Activated CD4-positive, alpha-beta T cell treated with anti-CD3 and anti-CD28 coated beads, Interleukin-2, Interleukin-6, amounts not matched to agents 100 ng/mL and 50 ng/mL, durations not matched to agents 16 hours and 8 hours (primary cell): ENCODE measurements around the gene NR2F1-AS1.
"Not testable (repeated sequence)": the region's sequence is repeated elsewhere in the genome, so short reads cannot be mapped to it uniquely, and the experiment has no call there.

Source experiments
- DNase-seq: peaks from one replicate; pipeline ENCODE4 v3.0.0-alpha.2; 2020

The NR2F1-AS1 gene

GRCh38 chr5:93422652-93423280 is 158.3 kb downstream of the NR2F1-AS1 start:
- no peak for DNase-seq

DNA sequence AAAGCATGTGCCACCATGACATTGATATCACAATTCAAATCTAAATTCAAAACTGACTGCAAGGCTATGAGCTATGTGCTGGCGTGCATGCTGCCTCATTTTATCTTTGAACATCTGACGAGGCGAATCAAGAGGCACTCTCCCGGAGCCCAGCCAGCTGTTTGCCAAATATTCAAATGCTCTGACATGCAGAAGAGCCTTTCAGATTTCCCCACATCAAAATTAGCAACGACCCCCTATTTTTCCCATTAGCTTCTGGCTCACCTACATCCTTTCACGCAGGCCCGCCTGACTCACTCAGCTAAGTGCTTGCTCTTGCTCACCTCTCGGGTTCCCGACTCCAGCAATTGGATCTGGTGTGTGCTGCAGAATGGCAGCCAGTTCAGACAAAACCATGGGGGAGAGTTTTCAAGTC is 159.0 kb downstream of the NR2F1-AS1 start:
- DNase-seq = no peak

DNA sequence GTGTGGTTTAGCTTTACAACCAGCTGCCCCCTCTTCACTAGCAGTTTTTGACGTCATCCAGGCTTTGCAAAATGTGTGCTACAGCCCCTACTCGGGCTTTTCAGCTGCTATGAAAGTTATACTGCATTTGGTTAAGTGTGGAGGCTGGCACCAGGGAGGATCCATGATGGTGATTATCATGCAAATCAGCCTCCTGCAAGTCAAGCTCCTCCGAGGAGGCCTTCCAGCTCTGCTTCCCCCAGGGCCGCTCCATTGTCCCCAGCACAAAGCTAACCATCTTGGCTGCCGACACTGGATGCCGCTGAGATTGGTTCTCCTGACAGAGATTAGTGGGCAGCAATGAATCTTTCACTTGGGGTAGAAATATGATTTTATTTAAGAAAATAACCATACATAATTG is 159.6 kb downstream of the NR2F1-AS1 start:
- DNase-seq = no peak

- no peak for DNase-seq
These were observed 163.5 kb downstream of the NR2F1-AS1 start for GRCh38 chr5:93417490-93417889.

- DNase-seq = no peak
These were observed 165.2 kb downstream of the NR2F1-AS1 start for GRCh38 chr5:93415819-93416218.

DNA sequence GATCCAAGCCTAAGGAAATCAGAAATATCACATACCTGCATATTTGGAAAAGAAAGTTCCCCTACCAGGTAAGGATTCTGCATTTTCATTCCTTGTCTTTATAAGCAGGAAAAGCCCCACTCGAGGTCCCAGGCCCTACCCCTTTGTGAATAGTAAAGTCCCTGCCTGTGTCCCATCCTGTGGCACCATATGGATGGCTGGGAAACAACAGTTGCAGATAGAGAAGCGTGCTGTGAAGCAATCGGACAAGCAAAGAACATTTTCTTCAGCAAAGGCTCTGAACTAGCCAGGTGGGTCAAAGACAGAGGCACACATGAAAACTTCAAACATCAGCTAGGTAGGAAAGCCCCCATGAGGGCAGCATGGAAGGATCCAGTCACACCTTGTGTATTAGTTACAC is 169.3 kb downstream of the NR2F1-AS1 start:
- no peak for DNase-seq

DNA sequence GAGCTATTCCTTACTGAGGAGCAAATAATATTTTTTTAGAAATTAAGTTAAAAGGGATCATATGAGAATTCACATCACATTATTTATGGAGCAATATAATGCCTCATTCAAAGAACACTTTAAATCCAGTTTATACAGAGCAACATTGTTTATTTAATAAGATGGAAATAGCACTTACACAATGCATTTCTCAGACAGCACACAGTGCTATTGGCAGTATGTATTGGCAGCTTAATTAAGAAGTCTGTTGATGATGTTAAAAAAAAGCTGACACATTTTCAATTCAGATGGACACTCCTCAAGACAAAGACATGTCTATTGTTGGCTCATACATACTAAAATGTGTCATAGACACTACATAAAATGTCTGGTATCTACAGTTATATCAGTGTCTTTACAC is 171.3 kb downstream of the NR2F1-AS1 start:
- no peak for DNase-seq

DNA sequence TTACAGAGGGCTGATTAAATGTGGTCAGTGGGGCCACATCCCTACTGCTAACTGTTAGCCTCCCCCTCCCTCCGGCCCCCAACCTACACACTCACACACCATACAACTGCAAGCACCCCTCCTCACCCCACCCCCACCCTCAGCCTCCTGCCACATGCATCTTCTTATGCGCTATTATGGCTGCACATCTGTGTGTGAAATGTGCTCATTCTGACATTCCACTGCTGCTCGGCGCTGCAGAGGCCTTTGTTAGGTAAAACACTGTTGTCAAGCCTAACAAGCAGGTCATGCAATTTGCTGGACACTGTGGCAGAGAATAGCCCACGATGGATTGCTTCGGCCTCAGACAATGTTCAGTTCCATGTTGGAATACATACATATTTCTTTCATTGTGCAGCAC is 173.6 kb downstream of the NR2F1-AS1 start:
- no peak for DNase-seq

- no peak for DNase-seq
These were observed 174.0 kb downstream of the NR2F1-AS1 start for GRCh38 chr5:93406971-93407401.

DNA sequence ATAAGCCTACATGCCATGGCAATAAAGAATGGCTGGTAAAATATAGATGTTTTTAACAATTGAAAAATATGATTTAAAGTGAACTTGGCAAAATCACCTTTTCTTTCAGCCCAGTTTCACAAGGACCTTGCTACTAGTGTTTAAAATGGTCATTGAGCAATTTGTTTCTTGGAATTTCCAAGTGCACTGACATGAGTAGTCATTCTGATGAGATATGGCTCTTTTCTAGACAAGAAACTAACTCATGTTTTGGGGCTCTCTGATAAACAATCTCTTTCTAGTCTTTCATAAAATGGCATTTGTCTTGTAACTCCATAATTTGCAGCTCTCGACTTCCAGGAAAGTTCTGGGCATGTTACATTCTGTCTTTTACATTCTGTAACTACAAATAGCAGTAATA is 176.8 kb downstream of the NR2F1-AS1 start:
- DNase-seq = no peak

DNA sequence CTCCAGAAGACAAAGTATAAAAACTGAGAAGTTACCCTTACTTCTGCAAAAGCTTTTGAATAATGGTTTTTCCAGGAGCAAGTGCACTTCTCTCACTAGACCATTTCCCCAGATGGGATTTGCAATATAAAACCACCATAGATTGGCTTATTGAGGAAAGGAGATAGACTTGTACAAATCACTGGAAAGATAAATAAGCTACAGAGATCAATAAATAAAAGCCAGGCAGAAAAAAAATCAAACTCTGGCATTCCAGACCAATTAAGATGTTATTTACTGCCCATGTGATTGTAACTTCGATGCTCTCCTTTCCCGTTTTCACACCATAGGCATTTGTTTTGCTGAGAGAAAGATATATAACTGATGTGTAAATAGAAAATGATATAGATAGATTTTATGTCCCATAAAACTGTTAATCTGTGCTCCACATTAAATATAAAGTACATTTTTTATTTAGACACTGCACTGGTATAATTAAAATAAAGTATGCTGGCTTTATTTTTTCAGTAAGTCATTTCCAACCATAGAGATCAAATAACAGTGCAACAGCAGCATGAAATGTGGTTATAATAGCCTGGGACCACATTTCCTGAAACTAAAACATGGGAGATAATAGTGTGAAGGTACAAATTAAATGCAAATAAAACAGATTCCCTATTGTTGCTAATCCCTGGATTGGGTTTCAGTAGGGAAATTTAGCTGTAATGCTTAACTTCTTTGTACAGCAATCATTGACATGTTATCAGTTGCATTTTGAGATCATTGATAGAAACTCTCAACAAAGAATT is 177.7 kb downstream of the NR2F1-AS1 start:
- no peak for DNase-seq

- DNase-seq = no peak
These were observed 178.6 kb downstream of the NR2F1-AS1 start for GRCh38 chr5:93402451-93402850.

DNA sequence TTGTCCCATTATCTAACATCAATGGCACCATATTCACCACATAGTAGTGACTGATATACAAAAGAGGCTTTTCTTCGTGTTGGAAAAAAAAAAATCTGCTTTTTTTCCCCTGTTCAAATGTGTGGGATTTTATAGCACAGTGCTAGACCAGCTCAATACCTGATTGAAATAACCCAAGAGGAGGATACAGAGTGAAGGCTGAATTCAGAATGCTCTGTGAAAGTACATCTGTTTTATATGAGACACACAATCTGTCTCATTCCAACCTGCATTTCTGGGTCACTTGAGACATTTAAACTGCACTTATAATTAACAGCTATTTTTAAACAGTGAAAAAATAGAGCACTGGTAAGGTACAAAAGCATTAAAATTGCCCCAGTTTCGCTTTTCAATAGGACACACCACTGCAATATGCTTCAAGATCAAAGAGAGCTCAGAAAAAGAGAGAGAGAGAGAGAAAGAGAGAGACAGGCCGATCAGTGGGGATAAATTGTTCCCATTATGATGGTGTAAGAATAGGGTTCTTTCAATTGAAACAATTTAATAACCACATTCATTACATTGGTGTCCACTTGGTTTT is 179.3 kb downstream of the NR2F1-AS1 start:
- DNase-seq = no peak

GRCh38 chr5:93399675-93400074 is 181.3 kb downstream of the NR2F1-AS1 start:
- DNase-seq = no peak

- no peak for DNase-seq
These were observed 185.0 kb downstream of the NR2F1-AS1 start for GRCh38 chr5:93395971-93396379.

DNA sequence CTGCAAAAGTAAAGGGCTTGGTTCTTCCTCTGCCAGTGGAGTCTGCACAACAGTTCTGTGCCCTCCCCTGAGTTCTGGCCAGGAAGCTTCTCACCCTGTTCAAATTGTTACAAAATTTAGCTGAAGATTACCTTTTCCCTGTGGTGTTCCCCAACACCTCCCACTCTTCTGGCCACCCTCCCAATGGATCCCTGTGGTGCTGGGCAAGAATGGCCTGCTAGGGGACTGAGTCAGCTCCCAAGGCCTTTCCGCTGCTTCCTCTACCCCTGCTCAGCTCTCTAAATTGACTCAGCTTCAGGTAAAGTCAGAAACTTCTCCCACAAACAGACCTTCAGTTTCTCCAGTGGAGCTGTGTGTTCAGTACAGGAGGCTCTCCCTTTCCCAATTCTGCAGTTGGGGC is 186.0 kb downstream of the NR2F1-AS1 start:
- DNase-seq = no peak

GRCh38 chr5:93394301-93394700 is 186.7 kb downstream of the NR2F1-AS1 start:
- DNase-seq = no peak

DNA sequence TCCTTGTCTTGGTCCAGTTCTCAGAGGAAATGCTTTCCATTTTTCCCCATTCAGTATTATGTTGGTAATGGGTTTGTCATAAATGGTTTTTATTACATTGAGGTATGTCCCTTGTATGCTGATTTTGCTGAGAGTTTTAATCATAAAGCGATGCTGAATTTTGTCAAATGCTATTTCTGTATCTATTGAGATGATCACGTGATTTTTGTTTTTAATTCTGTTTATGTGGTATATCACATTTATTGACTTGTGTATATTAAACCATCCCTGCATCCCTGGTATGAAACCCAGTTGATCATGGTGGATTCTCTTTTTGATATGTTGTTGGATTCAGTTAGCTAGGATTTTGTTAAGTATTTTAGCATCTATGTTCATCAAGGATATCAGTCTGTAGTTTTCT is 189.8 kb downstream of the NR2F1-AS1 start:
- not testable (repeated sequence) for DNase-seq

DNA sequence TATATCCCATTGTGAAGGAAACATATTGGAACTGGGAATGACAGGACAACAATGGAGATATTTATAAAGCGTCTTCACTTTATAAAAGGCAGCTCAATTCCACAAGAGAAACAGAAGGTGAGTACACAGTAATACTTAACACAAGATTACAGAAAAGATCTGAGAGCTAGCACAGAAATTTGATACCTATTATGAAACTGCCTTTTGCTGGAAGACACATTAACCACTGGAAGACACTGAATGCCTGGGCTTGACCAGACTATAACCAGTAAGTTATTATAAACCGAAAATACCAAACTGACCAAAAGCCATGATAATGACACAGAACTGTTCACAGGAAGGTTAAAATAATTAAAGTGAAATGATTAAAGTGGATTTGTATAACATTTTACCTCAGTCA is 195.4 kb downstream of the NR2F1-AS1 start:
- DNase-seq = no peak

GRCh38 chr5:93384995-93385394 is 196.0 kb downstream of the NR2F1-AS1 start:
- DNase-seq = no peak

GRCh38 chr5:93384026-93384425 is 197.0 kb downstream of the NR2F1-AS1 start:
- no peak for DNase-seq

DNA sequence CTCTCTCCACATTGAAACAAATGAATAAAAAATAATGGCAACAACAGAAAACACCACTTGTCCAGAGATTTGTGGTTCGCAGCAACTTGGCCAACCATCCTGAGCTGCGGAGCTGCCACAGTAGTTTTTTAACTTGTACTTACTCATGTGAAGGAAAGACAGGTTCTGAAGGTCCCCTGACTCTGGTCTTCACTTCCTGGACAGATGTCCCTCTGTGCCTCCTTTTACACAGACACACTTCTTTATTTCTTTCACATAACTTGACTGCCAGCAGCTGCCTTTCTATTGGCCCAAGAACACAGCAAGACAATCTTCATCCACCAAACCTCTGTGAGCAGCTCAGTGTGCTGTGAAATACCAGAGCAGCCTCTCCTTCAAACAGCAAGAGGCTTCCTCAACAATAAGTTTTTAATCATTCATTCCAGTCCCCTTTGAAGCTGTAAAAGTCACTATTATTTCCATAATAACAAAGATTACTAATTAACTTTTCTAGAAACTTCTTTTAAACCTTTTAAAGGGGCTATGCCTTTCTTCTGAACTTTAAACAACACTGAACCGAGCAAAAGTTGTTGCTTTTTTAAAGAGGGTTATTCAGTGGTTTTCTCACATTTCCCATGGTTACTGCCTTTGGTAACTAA is 198.7 kb downstream of the NR2F1-AS1 start:
- DNase-seq = no peak

DNA sequence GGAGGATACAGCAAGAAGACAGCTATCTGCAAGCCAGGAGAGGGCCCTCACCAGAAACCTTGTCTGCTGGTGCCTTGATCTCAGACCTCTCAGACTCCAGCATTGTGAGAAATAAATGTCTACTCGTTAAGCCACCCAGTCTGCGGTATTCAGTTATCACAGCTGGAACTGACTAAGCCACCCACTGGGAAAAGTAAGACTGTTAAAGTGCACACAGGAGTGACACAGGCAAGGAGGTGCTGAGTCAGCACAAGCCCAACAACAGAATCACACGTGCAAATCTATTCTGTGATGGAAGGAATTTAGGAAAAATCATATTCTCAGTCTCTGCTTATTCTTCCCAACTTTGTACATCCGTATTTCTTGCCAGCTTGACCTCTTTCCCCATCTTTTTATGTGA is 200.0 kb downstream of the NR2F1-AS1 start:
- DNase-seq = no peak

- no peak for DNase-seq
These were observed 202.9 kb downstream of the NR2F1-AS1 start for GRCh38 chr5:93378073-93378472.
